GM18519 (cell line): ENCODE measurements around the gene DAO.
"Not testable (repeated sequence)": the region's sequence is repeated elsewhere in the genome, so short reads cannot be mapped to it uniquely, and the experiment has no call there.

Experiments used
- ATAC-seq: cut with Tn5 transposase; IDR thresholded peaks from one replicate; pipeline ENCODE4 v1.9.1; 2021; ENCODE audit warnings: mild to moderate bottlenecking, moderate library complexity; ENCODE audit not compliant: unreplicated experiment, low FRiP score

DAO gene

DNA sequence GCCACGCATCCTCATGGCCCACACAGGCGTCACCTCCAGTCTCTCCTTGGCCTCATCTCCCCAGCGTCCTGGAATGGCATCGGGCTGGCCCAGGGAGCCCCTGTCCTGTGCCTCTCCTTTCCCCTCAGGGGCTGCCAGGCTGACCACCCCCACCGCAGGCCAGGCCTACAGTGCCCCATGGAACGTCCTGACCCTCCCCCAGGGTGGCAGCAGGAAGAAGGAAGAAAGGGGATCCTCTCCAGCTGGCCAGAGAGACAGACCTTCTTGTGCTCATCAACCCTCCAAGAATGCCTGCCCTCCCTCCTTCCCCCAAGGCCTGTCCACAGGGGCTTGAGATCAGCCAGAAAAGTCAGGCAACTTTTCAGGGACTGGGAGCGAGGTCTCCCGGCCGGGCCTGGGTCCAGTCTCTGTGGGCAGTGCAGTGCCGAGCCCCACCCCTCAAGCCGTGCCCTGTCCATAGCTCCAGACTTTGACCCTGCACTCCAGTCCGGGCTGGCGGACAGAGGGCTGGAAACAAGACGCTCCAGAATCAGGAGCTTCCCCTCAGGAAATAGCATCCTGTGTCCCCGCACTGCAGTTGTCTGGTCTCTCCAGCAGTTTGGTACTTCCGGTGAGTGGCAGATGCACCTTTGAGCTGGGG is at the start of gene DAO:
TSS of gene DAO (plus strand) at position 478 of the 640 bp plus-strand sequence. CDS start 4,915 bp downstream, outside the sequence.
- no peak for ATAC-seq

- ATAC-seq = no peak
Observed at GRCh38 chr12:108831309-108831991, 48.4 kb upstream of the DAO start.

DNA sequence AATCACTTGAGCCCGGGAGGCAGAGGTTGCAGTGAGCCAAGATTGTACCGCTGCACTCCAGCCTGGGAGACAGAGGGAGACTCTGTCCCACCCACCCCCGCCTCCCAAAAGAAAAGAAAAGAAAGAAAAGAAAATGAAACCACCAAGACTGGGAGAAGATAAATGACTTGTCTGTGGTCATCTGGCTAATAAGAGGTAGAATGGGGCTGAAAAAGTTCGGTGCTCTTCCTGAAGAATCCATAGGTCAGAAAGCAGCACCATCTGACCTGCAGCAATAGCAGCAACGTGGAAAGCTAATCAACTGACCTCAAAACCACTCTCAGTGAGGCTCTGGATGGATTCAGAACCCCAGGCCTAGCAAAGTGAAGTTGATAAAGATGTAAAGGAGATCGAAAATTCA is 47.7 kb upstream of the DAO start:
- ATAC-seq = no peak

DNA sequence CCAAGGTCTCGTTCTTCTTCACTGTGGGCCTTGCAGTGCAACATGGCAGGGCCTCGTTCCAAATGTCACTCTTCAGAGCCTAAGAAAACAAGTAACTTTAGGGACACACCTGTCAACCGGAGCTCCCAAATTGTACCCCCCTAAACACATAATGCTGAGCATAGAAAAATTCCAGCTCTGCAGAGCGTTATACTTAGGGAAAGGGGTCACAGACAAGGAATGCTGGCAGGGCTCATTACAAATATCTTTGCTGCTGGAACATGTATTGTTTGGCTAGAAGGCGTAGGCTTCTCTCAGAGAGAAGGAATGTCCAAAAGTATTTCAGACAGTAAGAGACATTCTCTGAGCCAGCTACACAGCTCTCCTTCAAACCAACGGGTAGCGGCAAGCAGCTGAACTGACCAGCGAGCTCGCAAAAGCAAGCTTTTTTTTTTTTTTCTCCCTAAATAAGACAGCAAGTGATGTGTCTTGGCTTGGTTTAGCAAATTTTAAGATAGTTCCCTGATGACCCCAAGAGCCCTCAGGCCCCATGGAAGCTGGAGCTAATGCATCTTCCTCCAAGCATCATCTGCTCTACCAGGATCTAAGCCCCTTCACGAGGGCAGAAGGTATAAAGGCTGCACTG is 47.0 kb upstream of the DAO start:
- ATAC-seq = no peak

GRCh38 chr12:108833355-108833733 is 46.5 kb upstream of the DAO start:
- no peak for ATAC-seq

DNA sequence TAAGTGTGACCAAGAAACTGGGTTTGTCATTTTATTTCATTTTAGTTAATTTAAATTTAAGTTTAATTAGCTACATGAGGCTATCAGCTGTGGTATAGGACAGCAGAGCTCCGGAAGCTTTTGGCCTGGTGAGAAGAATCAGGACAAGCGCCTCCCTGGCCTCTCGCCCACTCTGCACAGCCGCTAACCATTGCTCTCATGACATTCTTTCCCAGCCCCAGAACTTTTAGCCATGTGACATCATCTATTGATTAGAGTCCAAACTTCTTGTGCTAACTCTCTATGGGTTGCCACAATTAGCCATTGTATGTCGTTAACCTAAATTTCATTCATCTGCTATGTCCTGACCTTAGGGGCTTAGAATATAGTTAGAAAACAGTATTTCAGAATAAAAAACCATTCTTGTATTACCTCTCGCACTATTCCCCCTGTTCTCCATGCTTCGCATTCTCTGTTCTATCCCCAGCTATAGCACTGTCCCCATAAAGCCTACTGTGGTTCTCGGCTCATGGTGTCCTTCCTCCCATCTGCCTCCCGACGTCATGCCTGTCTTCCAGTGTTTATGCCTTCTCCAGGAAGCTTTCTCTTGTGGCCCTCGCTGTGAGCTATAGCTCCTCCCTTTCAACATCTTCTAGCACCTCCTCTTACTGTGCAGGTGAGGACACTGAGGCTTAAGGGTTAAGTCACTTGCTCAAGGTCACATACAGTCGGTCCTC is 46.0 kb upstream of the DAO start:
- no peak for ATAC-seq

DNA sequence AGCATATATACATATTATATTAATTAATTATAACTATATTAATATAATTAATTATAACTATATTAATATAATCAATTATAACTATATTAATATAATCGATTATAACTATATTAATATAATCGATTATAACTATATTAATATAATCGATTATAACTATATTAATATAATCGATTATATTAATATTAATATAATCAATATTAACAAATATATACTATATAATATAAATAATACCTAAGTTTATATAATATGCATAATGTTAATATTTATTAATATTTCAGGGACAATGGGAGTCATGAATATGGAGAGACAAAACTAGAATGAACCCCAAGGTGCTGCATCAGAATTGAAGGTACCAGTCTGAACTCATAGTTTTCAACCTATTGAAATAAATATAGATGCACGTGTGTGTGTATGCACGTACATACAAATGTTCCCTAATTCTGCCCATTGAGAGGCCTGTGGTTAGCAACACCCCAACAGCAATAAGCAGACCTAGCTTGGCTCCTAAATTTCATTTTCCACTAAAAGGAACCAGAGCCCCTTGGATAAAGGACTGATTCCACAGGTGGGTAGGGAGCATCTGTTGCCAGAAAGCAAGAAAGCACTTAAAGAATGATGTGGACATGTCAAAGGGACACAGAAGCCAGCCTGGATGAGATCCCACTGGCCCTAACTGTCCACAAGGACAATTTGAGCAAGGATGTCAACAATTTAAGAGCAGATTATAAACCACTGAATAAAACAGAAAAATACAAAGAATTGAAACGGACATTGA is 43.8 kb upstream of the DAO start:
- no peak for ATAC-seq

DNA sequence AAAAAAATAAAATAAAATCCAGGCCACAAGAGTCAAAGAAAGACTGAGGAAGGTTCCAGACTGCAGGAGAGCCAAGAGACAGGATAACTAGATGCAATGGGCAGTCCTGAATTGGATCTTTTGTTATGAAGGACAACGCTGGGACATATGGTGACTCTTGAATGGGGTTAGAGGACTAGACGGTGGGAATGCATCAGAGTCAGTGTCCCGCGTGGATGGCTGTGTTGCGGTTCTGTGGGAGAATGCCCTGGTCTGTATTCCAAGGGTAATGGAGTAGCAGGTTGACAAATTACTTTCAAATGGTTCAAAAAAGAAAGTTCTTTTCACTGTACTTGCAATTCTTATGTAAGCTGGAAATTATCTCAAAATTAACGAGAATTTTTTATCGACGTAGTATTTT is 42.7 kb upstream of the DAO start:
- no peak for ATAC-seq

GRCh38 chr12:108837680-108838079 is 42.2 kb upstream of the DAO start:
- ATAC-seq = no peak

- ATAC-seq = no peak
Observed at GRCh38 chr12:108838194-108839017, 41.5 kb upstream of the DAO start.

DNA sequence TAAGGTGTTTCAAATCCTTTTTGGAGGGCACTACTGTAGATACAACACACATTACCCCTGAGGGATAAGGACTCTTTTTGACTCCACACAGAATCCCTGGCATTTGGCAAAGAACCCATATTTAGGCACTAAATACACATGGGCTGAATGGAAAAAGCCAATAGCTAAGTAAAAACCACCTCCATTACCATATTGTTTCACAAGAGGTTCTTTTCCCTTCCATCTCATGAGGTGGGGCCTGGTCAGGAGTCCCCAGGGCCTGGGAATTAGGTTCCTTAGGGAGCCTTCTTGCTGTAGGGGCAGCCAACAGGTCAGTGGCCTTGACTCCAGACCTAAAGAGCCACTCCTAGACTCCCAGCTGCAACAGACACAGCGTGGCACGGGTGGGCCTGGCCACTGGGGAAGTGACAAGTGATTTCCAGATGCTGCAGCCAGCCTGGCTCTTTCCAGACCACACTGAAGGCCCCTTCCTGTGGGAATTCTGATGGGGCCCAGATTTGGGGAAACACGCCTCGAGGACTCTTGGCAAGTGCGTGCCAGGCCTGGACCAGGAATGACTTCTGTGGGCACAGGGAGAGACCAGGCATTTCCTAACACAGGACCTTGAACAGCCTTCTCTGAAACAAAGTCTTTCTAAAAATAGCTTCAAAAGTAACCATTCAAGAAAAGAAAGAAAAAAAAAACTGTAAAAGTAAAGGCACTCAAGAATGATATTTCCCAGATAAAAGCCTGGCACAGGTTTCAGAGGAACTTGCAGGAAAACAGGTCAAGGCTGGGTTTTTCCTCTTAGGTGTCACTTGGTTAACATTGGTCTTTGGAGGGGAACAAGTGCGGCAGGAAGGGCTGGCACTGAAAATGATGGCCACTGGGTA is 40.6 kb upstream of the DAO start:
- ATAC-seq = no peak

DNA sequence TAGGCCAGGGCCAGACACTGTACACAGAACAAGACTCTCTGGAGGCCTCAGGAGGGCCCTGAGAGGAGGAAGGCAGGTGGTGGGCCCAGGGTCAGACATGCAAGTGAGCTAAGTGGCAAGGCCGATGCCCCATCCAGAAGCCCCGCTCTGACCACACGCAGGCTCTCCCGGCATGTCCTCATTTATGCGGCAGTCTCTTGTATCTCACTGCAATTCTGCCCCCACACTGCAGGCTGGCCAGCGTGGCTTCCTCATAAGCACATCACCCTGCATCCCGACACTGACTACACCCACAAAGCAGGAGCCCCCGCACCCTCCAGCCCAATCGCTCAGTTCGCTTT is 40.0 kb upstream of the DAO start:
- ATAC-seq = no peak

GRCh38 chr12:108840605-108841332 is 39.1 kb upstream of the DAO start:
- no peak for ATAC-seq

GRCh38 chr12:108841825-108842224 is 38.1 kb upstream of the DAO start:
- ATAC-seq = not testable (repeated sequence)

DNA sequence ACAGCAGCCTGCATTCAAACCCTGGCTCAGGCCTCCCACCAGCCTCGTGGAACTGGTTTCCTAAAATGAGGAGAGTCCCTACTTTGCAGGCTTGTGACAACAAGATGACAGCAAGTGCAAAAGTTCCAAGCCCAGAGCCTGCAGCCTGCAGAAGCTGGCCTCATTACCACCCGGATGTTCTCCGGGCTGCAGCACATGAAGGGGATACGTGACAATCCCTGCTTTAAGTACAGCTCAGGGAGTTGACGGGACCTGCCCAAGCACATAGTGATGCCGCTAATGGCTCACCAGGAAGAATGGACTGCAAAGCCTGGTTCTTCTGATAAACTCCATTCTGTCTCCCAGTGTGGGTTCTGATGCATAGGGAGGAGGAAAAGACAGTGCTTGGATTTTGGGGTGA is 37.5 kb upstream of the DAO start:
- ATAC-seq = no peak

- ATAC-seq = no peak
Observed at GRCh38 chr12:108843187-108843586, 36.7 kb upstream of the DAO start.

DNA sequence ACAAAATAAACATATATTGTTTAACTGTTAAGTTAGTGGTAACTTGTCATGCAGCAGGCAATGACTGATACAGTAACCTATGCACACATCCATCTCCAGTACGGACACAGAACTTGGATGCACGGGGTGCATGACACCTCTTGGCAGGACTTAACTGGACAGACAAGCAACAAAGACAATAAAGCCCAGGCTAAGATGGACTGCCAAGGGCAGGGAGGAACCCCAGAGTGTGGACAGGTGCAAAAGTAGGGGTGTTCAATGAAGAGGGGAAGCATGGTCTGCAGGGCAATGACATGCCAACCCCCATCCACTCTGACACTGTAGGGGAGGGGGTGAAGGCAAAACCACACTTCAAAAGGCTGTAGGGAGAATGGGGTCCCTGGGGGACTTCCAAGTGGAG is 34.2 kb upstream of the DAO start:
- ATAC-seq = no peak

DNA sequence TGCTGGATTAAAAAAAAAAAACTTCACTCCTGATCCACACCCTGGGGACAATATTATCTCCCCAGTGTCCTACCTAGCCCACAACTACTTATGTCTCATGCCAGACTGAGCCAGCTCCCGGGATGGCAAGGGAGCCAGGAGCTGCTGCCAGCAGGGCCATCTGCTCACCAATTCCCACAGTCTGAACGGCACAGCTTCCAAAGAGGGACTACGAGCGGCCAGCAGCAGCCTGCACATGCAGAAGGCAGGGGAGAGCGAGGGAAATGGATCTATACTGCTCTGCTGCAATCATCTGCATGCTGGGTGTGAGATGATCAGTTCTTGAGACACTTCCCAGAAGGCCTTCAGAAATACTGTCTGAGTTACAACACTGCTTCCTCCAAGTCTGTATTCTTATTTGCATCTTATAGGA is 33.6 kb upstream of the DAO start:
- no peak for ATAC-seq
